Cardiac ventricle fibroblast (primary cell): ENCODE measurements around the gene REG3A. TPM values are rescaled to one million over a fixed set of nuclear protein-coding genes. Genes with fewer than 3 reads are reported as not detected.

Experiments
- total RNA-seq: library from RNA; depleted of rRNA; stranded (reverse); fragments of >200 nt; gene quantifications from 2 replicates; pipeline ENCODE4 v1.2.3, GENCODE V29; 2015

Gene REG3A
- total RNA-seq: not detected in 2 replicates

GRCh38 chr2:79159653-79160052 lies at the start of gene REG3A:
REG3A (minus strand) TSS chr2:79159753; CDS start chr2:79159405, 348 bp downstream.

GRCh38 chr2:79120194-79120713 lies 39.3 kb downstream of the REG3A start, which contains the start of gene REG1A:
REG1A (plus strand) TSS chr2:79120488; CDS start chr2:79120862, 374 bp downstream.

Other genes starting within 250 kb of the REG3A start
- not detected in 2 replicates for gene REG3G, start 134.1 kb downstream of the REG3A start, total RNA-seq
- not detected in 2 replicates for gene REG1B, start 71.8 kb downstream of the REG3A start, total RNA-seq
- not detected in 2 replicates for gene REG1A, start 39.3 kb downstream of the REG3A start, total RNA-seq